Muscle of back (tissue), 11 donors: ENCODE results near the gene PLCB1. TPM values are rescaled to one million over a fixed set of nuclear protein-coding genes. Genes with fewer than 3 reads are reported as not detected.
"Not testable (repeated sequence)": the region's sequence is repeated elsewhere in the genome, so short reads cannot be mapped to it uniquely, and the experiment has no call there.

Source experiments
- DNase-seq, 3 donors: peaks; one replicate each; pipeline versions ENCODE4 v3.0.0 to v3.0.0-alpha.2; 2013
- polyA plus RNA-seq, 10 donors: library from polyadenylated mRNA; unstranded; fragments of 120-200 nt; gene quantifications; one replicate each; pipeline ENCODE4 v1.2.1, GENCODE V29; 2013; ENCODE audit not compliant: insufficient read length in 10 of 10

Gene PLCB1
- polyA plus RNA-seq, 10 donors = 7.8 to 16.3 (median 10.9) TPM

DNA sequence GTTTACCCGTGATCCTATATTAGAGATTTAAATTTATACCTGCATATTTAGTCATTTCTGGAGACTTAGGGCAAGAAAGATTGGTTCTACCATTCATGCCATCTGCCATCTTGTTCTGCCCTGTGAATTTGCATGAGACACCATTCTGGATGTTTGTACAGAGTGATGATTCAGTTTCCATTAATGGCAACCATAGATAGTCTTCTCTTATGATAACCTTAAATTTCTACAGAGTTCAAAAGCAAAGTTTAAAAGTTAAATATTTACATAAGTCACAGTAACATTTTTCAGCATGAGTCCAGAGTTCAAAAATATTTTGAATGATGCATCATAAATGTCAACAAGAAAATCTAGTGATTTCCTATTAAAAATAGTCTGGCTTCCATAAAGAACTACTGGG, 23.2 kb downstream of the PLCB1 start:
- no peak for DNase-seq

DNA sequence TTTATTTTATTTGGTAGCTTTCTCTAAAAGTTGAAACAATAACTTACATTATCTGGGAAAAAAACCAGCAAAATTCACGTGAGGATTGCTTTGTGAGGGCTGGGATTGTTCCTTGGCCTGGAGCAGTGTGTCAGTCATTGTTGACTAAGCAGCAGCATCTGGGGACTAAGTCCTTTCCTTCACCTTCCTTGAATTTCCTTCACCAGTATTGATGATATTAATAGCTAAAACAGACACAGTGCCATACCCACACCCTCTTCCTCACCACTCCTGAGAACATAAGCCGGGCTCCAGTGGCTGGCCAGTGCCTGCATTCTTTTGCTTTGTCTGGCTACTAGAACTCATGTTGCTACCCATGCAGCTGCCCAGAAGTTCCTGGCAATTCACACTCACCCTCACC, 23.7 kb downstream of the PLCB1 start:
- DNase-seq = peak in 1 of 3 donors; percentile 46

DNA sequence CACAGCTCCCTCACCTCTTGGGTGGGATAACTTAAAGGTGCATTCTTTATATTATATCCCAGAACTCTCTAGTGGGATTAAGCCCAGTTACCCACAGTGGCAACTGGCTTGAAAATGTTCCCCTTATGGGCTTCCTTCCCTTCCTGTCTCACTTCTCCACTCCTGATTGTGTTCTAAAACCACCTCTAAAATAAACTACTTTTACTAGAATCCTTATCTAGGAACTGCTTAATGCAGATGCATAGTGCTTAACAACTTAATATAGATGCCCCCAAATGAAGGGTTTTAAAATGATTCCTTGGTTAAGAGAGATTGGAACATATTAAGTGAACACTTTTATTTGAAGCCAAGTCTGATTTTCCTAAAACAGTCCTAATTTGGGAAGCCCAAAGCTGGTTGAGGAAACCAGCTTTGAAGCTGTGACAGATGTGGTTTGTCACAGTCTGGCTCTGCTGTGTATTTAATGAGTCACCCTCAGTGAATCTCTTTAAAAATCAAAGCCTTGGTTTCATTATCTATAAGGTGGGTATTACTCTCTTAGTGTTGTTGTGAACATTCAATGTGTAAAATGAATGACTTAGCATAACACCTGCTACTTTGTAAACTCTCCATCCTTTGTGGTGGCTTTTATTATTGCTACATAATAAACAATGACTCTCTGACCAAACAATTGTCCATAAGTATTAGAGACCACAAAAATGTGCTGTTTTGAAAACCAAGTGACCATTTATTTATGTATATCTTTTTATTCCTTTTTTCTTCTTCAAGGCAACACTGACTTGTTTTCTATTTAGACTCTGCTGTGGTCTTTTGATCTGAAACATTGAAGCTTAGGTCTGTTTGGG, 24.4 kb downstream of the PLCB1 start:
- DNase-seq = no peak

DNA sequence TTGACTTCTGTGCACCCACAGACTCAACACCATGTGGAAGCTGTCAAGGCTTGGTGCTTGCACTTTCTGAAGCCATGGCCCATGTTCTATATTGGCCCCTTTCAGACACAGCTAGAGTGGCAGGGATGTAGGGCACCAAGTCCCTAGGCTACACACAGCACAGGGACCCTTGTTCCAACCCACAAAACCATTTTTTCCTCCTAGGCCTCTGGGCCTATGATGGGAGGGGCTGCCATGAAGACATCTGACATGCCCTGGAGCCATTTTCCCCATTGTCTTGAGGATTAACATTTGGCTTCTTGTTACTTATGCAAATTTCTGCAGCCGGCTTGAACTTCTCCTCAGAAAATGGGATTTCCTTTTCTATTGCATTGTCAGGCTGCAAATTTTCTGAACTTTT, 27.2 kb downstream of the PLCB1 start:
- DNase-seq = not testable (repeated sequence)

DNA sequence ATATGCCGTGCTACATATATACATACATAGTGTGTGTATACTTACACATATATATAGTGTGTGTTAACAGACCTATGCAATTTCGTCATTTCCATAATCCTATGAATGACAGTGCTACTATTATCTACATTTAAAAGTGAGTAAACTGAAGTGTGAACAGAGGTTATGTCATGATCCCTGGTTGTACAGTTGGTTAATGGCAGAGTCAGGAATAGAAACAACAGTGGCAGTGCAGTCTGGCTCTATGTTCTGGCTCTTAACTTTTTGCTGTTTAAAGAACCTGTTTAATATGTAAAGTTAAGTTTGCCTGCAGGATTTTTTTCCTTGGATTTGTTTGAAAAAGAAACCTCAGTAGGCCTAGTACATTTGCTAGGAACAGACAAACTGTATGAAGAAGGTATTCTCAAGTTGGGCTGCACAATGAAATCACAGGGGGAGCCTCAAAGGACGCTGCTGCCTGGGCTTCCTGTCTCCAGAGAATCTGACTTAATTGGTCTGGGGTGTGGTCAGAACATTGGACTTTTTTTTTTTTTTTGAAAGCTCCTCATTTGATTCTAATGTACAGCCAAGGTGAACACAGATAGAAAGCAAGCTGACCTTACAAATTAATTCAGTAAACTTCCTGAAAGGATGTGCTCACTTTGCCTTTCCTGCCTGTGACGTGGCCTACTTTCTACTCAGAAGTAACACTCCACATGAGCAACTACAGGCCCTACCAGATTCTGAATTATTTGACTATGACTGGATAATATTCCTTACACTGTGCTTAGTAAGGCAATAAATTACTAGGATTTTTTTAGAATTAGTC, 29.4 kb downstream of the PLCB1 start:
- peak in 1 of 3 donors; percentile 16 for DNase-seq

DNA sequence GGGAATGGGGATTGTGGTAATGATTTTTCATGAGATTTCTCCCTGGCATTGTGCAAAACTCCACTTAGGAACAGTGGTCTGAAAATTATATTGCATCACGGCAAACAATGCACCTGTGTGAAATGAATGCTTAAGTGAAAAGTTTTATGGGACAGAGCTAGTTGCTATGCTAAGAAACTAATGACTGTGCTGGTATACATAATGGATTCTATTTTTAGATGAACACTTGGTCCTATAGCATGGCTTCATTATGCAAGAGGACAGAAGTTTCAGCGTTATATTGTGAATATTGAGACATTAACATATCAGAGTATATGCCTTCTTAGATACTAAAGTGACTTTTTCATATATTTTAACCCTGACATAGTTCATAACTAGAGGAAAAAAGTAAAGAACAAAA, 30.5 kb downstream of the PLCB1 start:
- no peak for DNase-seq

DNA sequence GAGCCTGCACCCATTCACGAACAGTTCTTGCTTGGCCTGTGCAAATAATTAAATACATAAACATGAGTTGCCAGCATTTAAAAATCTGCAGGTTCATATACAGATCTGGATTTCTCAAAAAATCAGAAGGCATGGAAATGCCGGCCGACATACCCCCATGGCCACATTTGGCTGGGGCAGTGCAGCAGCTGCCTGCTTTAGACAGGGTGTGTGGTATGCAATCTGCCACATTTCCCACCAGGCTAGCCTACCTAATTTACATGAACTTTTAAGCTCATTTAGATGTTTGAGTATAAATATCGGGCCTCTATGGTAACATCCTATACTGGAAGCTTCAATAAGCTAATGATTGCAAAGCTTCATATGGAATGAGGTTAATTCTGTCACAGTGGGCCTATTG, 31.5 kb downstream of the PLCB1 start:
- DNase-seq = no peak

DNA sequence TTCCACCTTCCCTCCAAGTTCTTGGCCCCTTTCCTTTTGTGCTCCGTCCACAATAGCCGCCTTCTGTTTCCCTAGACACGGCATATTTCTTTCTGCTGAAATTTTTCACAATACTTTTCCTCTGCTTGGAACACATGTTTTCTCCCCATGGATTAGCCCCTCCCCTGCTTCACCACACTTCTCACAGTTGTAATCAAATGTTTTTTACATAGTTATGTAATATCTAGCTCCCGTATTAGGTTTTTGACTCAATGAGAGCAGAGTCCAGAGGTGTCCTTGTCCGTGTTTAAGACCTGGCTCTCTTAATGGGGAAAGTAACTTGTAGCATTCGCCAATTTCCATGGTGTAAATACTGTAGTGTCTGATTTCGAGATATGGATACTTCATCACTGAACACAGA, 34.7 kb downstream of the PLCB1 start:
- no peak for DNase-seq

DNA sequence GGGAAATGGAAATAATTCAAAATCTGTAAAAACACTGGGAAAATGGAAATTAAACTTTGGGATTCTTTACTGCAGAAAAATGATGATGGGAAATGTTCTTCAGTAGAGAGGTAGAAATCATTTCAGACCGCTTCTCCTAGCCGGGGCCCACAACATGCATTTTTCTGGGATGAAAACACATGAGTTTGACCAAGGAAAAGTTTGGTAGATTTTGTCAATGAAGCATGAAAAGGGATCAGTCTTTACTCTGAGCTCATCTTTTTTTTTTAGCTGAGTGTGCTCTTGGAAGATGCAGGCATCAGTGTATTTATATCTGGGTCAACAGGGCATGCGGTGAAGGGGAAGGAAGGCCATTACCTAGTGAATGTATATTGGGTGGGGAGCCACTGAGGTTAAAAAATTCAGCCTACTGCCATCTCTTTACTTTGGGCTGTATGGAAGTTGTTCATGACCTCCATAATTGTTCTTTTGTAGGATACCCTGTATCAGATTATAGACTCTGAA, 36.8 kb downstream of the PLCB1 start:
- DNase-seq = no peak

DNA sequence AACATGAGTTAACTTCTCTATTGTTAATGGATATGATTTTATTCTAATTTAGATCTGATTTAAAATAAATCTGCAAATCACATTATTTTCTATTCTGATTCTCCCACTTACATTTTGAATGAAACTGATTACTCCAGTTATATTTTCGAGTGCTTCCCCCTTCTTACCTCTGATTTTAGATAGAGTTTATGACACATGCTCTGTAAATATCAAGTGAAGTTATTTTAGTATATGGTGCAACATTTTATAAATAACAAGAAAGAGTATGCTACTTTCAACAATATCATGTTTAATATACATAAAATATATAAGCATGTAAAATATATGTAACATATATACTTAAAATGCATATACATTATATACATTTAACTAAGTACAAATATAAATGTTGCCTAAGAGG, 38.9 kb downstream of the PLCB1 start:
- DNase-seq = no peak

DNA sequence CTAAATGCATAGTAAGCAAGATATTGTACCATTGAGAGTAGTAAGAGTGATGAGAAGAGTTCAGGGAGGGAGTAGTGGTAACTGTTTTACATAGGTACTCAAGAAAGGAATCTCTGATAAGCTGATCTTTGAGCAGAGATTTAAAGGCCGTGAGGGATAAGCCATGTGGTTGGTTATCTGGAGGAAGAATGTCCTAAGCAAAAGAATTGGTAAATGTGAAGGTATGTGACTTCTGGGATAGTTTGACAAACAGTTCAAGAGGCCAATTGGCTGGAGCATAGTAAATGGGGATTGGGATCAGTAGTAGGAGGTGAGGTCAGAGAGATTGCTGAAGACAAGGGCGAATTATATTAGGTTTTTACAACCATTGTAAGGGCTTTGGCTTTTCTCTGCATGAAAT, 40.1 kb downstream of the PLCB1 start:
- DNase-seq = no peak

DNA sequence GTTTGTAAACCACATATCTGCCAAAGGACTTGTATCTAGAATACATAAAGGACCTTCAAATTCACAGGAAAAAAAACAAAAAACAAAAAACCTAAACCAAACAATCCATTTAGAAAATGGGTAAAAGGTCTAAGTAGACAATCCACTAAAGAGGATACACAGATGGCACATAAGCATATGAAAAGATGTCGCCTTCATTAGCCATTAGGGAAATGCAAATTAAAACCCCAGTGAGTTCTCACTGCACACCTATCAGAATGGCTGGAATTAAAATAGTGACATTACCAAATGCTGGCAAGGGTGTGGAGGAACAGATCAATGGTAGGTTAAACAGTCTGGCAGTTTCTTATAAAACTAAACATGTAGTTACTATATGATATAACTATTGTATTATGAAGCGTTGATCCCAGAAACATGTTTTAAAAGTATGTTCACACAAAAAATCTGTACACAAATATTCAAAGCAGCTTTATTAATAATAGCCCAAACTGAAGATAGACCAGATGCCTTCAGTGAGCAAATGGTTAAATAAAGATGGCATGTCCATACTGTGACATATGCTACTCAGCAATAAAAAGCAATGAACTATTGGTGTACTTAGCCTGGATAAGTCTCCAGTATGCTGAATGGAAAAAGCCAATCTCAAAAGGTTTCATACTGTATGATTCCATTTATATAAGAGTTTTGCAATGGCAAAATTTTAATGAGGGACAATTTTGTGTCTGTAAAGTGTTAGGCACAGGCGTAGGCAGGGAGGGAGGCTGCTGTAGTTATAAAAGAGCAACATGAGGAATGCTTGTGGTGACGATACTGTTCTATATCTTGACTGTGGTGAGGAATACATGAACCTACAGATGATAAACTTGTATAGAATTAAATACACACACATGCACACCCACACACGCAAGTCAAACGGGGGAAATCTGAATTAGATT, 43.9 kb downstream of the PLCB1 start:
- no peak for DNase-seq

DNA sequence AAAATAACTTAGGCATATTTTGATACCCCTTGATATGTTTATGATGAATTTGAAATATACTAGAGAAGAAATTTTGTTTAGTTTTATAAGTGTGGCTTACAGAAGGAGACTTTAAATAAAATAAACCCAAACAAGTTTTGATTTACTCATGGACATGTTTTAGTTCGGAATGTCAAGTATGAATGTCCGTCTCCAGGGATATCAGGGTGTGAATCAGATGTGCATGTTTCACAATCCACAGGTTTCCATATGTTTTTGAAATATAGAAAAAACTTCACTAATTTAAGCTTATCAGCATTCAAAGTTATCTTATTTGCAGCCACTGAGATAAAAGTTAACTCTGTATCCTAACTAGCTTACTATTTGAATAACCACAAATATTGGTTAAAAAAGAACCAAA, 51.5 kb downstream of the PLCB1 start:
- DNase-seq = no peak

DNA sequence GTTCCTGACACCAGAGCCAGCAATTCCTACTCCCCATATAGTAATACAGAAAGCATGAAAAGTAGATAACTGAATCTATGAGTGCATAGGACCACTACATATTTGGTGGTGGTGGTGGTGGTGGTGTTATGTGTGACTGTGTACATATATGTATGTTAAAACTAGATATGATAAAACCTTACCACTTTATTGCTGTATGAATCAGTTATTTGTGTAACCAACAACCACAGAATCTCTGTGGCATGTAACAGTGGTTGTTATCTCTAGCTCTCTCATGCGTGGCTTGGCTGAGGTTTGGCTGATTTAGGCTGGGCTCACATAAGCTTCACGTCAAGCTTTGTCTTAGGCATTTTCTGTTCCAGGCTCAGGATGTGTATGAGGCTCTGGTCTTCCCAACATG, 55.7 kb downstream of the PLCB1 start:
- DNase-seq = no peak

DNA sequence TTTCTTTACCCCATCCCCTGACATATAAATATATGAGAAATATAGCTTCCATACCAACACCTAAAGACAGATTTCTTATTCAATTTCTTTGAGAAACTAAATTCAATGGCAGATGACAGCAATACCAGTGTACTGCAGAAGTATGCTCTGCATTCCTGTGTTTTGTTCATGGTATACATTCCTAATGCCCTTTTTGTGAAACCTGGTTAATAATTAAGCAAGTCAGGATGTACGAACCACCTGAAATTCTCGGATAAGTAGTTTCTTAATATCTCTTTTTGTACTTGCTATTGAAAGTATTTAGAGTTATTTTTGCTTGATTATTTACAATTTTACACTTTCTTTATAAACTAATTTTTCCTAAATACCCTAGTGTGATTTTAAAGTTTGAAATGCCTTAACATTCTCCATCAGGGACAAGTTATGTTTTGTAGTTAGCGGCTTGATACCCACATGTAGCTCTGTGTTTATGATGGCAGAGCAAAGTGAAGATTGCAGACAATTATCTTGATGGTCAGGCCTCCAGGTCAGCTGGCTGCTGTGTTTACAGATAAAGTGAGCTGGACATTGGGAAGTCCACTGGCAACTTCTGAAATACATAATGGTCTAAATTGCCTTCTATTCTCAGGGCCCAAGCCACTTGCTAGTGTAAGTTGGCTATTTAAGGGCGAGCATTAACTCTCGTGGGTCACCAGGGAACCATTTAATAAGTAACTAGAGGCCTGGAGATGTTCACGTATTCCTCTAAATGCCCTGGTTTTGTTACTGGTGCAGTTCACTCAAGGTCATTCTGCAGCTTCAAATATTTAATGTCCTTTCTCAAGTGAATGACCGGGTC, 58.2 kb downstream of the PLCB1 start:
- no peak for DNase-seq

DNA sequence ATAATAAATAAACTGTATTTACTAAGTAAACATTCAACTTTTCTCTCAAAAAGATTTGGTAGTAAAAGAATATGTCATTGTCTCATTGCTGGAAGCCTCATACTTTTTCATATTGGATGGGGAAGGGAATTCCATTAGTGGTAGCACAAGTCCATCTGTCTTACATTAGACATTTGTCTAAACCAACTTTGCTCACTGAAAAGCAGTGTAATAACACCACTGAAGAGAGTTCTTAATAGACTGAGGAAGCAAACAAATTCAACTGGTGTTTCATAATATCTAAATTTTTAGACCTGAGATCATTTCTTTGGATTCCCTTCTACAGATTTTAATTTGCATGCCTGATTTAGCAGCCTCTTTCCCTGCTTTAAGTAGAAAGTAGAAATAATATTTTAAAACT, 62.7 kb downstream of the PLCB1 start:
- no peak for DNase-seq

DNA sequence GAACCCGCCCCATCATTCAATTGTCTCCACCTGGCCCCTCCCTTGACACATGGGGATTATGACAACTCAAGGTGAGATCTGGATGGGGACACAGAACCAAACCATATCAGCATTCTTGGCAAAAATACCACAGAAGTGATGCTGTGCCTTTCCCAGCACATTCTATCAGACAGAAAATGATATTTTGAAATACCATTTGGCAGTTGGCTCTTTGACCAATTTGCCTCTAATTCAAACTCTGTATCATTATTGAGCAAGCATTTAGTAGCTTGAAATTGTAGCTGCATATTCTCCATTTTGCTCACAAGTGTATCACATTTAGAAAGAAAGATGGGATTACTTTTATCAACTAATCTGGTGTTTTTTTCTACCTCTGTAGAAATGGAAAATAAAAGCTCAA, 64.0 kb downstream of the PLCB1 start:
- DNase-seq = no peak

DNA sequence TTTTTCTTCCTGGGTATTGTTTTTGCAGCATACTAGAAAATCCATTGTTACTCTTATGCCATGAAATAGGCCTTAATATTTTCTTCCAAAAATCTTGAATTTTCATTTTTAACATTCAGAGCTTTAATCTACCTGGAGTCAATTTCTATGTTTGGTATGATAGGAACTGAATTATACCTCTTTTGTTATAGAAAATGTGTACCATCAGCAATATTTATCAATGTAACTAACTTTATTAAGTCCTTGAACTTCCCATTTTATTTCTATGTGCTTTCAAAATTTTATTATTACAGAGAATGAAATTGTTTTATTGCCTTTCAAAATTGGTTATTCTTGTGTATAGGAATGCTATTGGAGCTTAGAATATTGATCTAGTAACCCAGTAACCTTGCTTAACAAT, 68.2 kb downstream of the PLCB1 start:
- no peak for DNase-seq

DNA sequence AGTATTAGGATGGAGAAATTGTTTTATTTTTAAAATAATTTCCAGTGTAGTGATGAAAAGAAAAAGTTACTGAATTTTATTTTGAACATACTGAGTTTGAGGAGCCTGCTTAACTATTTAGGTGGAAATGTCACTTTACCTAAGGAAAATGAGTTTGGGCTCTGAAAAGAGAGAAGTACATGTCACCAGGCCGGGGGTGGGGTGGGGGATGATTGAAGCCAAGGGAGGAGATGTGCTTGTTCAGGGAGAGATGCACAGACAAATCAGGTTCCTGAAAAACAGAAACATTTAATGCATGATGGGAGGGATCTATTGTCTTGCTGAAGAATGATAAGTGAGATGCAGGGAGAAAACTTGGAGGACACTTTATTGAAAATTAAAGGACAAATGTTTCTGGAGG, 71.3 kb downstream of the PLCB1 start:
- DNase-seq = no peak

DNA sequence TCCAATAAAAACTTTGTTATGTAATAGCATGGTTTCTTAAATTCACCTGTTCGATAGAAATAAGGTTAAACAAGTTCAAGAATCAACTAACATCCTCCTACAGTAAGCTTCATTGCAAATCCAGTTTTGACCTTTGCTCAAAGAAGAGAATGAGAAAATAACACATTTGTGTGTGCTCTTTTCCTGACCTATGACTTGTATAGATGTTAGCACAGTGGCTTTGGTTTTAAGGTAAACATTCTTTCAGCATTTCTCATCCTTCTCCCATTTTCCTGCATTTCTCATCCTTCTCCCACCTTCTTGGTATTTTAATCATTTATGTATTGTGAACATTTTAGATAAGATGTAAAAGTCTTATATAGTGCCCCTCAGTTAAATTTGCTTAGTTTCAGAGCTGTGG, 73.9 kb downstream of the PLCB1 start:
- no peak for DNase-seq

DNA sequence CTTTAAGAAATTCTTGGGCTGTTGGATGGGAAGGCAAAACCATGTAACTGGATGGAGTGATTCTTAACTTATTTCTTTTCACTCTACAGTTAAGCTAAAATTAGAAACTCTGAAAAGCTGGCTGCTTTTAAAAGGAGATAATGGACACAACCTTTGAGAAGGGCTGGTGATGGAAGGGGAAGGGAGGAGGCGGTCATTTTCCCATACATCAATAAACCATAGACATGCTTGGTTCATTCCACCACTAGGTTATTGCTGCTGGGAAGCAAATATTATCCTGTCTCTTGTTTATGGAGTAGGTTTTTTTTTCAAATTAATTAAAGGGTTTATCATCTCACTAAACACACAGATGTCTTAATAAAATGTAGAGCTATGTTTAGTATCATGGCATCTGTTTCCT, 76.2 kb downstream of the PLCB1 start:
- DNase-seq = no peak
